Adipose tissue (tissue), 3 donors: ENCODE data around the gene RALB. TPM values are rescaled to one million over a fixed set of nuclear protein-coding genes. Genes with fewer than 3 reads are reported as not detected.

Experiments used
- H3K27ac ChIP-seq: one replicate; pipeline ENCODE4 v1.5.1; 2013; ENCODE audit warnings: low read depth, low read length
- WGBS, 3 donors: extraction: QIAGEN DNeasy Blood & Tissue Kit; methylation state at CpG; one replicate each; pipeline ENCODE4 v1.1.7; 2013; 5-methylcytosine and 5-hydroxymethylcytosine counted together
- polyA plus RNA-seq, 3 donors: library from polyadenylated mRNA; stranded (reverse); fragments of 200-250 nt; gene quantifications; one replicate each; pipeline ENCODE4 v1.2.3, GENCODE V29; 2013
- donor health status: healthy with polysubstance abuse.
- donor health status: Bipolar disorder and iron deficiency.
- donor health status: healthy.

Gene RALB, protein sequence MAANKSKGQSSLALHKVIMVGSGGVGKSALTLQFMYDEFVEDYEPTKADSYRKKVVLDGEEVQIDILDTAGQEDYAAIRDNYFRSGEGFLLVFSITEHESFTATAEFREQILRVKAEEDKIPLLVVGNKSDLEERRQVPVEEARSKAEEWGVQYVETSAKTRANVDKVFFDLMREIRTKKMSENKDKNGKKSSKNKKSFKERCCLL
- 10 to 100 TPM; 19.9 to 96.2 (median 54.0) TPM for polyA plus RNA-seq

DNA sequence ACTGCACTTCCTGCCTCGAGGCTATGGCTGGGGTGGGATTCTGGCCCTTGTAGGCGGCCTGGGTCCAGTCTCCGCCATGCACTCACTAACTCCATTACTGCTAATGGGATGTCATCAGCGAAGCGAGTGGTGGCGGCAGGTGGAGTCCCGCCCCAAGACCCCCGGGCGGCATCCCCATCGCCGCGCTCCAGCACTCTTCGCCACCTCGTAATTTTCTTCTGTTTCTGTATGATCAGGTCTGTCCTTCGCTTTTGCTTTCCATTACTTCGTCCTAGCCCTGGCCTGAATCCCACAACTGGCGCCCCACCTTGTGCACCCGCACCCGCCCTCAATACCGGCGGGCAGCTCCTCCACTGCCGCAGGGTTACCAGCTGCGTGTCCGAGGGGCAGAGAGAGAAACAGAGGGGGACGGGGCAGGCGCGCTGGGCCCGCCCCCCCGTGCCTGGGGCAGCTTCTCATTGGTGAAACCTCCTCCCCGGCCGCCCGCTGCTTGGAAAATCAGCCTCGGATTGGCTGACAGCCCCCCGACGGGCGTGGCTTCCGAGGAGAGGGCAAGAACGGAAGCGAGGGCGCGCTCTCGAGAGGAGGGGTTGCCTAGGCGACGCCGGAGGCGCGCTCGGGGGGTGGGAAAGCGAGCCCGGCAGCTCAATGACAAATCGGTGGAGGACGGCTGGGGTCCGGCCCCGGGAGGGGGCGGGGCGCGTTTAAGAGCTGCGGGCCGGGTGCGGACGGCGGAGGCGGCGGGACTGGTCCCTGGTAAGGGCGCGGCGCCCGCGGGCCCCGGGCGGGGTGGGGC, at the start of gene RALB:
TSS of gene RALB (plus strand) at position 628 of the 796 bp plus-strand sequence. CDS start 25,813 bp downstream, outside the sequence.
- 0 to 1% (median 1%) methylated on average over 60 to 71 of the region's 71 CpGs for WGBS, 3 donors
- H3K27ac ChIP-seq, result peak within 1 kb of the TSS; percentile 82

DNA sequence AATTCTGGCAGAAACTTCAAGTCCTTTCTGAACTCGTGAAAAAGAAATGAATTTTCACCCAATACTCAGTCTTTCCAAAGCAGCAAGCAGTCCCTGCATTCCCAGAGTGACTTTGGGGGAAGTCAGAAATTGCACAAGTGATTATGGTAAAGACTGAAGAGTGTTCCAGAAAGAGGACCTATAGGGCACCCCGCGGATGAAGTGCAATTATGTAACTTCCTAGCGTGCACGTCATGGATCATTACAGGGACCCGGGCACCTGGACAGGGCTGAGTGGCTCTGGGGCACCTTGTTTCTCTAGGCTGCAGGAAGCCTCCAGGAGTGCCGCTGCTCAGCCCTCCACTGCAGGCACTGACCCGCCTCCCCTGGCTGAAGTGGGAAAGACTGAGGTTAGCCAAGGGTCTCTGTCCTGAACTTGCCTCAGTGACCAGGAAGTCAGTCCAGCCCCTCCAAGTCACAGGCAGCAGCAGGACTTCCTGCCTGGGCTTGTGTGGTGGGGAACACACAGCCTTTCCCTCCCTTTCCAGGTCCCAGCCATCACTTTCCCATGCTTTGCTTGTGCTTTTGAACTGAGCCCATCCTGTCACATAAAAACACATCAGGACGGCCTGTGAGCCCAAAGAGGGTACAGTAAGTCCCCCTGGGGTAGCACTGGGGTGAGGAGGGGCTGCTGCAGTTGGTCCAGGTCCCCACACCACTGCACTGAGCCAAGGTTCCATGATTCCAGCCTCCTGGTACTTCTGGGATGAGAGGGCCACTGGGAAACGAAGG, 49.2 kb upstream of the RALB start:
- no peak overlapping the region for H3K27ac ChIP-seq
- 30 to 56% (median 31%) methylated on average over 10 of the region's 10 CpGs for WGBS, 3 donors

DNA sequence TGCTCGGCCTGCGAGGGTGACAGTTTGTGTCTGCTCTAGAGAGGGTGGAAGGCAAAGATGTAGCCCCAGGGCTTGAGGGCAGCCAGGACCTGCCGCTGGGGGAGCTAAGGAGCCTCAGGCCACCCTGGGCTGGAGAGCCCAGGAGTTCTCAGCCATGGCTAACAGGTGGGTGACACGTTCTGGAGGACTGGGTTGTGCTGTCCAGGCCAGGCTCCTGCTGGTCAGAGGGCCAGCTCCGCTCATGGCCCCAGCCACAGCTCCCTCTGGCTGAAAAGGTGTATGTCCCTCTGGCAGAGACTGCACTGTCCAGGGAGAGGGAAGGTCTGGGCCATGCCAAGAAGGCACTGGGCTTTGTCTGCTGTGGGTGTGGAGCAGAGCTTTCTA, 48.6 kb upstream of the RALB start:
- no peak overlapping the region for H3K27ac ChIP-seq
- 82 to 92% (median 89%) methylated on average over 5 of the region's 5 CpGs for WGBS, 3 donors

DNA sequence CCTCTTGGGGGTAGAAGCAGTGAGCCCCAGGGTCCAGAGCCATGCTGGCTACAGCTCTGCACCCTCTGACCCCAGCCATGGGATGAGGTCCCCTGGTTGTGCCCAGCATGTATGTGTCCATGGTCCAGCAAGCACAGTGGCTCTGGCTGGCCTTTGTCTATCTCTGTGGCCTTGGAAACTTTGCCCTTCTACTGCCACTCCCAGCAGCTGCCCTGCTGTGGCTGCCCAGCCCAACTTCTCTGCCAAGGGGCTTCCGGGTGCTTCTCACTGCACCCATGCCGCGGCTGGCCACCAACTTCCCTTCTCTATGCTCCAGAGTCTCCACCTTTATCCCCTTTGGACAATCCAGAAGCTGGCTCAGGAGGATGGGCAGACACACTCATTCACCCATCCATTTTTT, 48.2 kb upstream of the RALB start:
- WGBS, 3 donors, result 50 to 80% (median 69%) methylated on average over 3 of the region's 3 CpGs
- H3K27ac ChIP-seq, result no peak overlapping the region

DNA sequence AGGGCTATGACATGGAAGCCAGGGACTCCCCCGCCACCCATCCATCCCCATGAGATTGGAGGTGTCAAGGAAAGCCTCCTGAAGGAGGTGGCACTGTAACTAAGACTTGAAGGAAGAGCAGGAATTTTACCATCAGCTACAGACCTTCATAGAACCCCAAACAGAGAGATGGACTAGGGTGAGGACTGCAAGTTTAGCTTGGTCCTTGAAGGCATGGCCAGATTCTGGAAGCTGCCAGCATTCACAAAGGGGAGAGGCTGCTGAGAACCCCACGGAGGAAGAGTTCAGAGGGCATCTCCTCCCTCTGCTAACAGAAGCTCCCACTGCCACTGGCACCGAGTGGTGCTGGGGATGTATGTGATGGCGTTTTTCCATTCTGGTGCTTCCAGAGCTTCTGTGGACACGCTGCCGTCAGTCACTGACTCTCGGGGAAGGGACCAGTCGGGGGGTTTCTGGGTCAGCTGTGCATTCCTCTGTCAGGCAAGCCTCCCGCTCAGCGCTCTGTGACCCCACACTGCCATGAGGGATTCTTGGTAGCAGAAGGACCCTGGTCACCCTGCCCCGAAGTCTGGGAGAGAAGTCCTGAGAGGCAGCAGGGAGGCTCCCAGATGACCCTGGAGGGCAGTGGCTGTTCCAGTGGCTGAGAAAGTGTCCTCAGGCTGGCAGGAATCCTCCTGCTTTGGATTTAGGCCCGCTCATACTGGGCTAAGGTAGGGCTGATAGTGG, 47.5 kb upstream of the RALB start:
- WGBS, 3 donors, result 89 to 93% (median 90%) methylated on average over 12 of the region's 12 CpGs
- no peak overlapping the region for H3K27ac ChIP-seq

DNA sequence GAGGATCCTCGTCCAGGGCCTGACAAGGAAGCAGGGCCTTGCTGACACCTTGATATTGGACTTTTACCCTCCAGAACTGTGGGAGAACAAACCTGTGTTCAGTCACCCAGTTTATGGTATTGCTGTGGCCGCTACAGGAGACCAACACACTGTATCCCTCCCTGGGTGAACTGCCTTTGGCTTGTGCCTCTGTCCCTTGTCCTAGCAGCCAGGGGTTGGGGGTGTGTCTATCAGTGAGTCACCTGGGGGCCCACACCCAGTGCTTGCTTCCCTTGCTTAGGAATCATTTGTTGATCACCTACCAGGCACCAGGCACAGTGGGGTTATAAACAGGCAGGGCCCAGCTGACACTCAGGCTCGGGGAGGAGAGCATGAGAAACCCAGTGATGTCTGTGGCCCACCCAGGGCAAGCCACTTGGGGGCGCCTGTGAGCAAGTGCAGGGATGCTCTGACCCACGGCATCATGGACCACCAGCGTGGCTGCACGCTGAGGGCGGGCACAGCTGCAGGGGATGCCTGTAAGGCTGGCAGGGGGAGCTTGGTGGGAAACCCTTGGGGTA, 46.5 kb upstream of the RALB start:
- H3K27ac ChIP-seq, result no peak overlapping the region

DNA sequence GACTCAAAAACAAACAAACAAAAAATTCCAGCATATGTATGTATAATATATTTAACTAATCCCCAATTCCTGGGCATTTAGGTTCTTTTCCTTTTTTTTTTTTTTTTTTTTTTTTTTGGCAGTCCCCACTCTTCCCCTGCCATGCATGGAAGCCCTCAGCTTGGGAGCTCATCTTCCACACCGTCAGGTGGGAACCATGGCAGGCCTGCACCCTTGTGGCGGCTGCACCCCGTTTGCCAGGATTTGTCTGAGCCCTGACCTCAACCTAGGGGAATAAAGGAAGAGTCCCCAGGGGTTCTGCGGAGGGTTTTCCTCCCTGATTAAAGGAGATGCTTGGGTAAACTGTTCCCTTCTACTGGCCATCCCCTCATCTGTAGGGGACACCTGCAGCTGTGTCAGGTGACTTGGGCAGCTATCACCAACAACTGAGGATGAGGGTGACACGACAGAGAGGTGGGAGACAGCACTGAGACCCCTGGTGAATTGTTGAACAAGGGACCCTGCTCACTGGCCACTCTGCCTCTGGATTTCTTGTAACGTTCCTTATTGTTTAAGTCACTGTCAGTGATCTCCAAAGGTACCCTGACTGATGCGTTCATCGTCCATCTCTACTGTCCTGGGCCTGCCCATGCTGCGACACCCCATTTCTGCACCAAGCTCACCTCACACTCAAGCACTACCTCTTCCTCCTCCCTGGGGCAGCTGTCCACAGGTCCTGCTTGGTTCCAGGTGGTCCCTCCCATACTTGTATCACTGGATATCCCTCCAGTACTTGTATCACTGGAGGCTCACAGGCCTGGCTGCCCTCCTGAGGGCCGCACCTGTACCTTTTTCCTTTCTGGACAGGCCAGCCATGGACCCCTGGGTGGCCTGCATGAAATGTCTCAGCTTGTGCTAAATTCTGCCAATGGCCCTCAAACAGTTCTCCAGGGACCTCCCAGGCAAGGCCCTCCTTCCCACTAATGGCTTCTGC, 44.0 kb upstream of the RALB start:
- WGBS, 3 donors, result 94 to 96% (median 94%) methylated on average over 10 of the region's 10 CpGs
- H3K27ac ChIP-seq, result no peak overlapping the region

More for the DNA sequence above, 46.5 kb upstream of the RALB start:
- 72 to 82% (median 76%) methylated on average over 8 of the region's 8 CpGs for WGBS, 3 donors

DNA sequence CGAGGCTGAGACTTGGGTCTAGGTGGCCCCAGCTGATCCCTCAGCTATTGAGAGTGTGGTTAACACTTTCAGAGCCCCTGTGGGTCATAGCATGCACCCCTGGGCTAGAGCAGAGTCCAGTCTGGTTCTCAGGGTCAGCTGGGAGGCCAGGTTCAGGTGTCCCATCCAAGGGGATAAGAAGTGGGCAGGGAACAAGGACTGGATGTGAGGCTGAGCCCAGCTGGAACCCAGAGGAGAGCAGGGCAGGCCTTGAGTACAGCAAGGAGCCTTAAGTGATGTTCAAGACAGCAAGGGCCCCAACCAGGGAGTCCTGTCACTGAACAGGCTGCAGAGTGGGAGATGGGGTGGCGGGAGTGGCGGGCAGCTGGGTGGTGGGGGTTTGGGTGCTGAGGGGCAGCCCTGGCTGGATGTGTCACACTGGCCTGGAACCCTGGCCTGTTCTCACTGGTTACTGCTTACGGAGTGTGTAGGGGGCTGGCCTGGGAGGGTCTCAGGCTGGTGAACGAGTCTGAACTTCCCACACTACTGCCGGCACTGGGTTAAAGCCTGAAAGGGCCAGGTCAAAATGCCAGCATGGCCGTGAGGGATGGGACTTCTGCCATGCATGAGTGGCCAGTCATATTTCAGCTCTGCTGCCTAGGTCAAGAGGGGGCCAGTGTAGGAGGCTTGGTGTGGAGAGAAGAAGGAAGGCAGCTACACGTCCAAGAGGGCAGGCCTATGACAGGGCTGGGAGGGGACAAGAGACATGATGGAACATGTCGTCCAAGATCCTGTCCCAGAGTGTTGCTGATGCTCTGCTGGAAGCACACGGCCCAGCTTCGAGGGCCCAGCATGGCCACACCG, 43.0 kb upstream of the RALB start:
- H3K27ac ChIP-seq, result no peak overlapping the region
- 65 to 86% (median 72%) methylated on average over 12 of the region's 12 CpGs for WGBS, 3 donors

DNA sequence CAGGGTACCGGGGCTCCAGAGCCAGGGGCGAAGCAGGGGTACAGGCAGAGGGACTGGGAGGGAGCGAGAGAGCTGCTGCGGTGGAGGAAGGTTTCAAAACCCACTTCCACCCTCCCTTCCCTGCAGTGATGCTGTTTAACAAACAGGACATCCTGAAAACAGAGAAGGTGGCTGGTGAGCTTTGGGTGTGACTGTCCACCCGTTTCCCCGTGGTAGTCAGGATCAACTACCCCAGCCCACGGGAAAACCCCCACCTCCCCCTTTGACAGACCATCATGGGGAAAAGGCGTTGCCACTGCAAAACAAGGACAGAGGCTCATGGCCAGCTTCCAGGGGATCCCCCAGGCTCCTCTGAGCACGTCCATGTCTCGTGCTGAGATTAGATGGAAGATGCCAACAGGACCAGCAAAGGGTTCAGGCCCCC, 42.4 kb upstream of the RALB start:
- H3K27ac ChIP-seq, result no peak overlapping the region
- 36 to 70% (median 41%) methylated on average over 10 of the region's 10 CpGs for WGBS, 3 donors

DNA sequence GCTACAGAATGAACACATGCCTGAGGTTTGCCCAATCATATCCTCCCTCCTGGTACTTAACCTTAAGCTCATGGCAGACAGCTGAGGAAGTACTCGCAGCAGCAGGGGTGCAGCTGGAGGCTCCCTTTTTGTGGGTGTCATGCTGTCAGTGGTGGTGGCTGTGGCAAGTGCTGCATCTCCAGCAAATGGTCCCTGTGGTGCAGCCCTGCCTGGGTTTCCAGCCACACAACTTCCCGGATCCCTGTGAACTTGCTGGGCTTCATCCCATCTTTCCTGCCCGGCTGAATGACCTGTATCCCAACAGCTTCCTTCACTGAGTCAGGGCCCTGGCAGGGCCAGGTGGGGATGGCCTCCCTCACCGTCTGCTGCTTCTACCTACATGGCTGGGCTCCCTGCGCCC, 34.5 kb upstream of the RALB start:
- 89 to 96% (median 93%) methylated on average over 5 of the region's 5 CpGs for WGBS, 3 donors
- no peak overlapping the region for H3K27ac ChIP-seq

DNA sequence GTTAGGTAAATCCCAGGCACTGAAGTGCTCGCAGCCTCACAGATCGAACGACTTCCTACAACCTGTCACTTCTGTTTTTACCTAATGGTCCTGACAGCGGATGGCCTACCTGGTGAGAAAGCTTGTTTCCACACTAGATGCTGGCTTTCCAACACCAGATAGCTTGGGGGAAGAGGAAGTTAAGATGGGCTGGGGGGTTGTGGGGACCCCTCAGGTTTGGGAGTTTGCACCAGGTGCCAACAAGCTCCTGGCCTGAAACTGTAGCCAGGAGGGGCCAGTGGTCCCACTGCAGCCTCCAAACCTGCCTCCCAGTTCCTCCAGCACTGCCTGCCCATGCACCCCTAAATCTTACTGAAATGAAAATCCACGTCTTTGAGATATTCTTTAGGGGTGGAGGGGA, 33.4 kb upstream of the RALB start:
- no peak overlapping the region for H3K27ac ChIP-seq
- WGBS, 3 donors, result 87 to 95% (median 95%) methylated on average over 5 of the region's 5 CpGs

DNA sequence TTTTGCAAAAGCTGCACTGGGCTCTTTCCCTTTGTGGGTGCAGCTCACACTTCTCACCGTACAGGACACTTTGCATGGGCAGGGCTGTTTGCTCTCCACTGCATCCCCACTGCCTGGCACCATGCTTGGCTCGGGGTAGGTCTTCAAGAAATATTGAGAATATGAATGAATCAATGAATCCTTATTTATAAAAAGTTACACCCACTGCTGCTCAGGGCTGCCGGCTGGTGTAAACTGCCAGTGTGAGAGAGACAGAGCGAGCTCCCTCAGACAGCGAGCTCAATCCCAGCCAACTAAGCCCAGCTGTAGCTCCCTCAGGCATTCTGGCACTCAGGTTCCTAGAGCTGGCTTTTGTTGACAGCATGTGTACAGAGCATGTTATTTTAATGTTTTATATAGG, 32.9 kb upstream of the RALB start:
- 92 to 95% (median 92%) methylated on average over 5 of the region's 5 CpGs for WGBS, 3 donors
- no peak overlapping the region for H3K27ac ChIP-seq

DNA sequence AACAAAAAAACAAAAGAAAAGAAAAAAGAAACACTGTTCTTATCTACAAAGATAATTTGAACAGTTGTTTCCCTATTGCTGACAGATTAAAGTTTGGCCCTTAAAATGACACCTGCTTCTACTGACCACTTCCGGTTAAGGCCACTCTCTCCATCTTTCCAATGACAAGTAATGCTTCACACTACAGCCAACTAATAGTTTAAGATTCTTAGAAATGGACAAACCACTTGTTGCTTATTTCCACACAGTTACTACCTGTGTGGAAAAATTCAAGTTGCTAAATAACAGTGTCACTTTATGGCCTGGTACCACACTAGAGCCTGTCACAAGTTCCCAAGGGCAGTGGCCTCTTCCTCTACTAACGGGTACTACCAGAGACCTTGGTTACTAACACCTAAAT, 31.9 kb upstream of the RALB start:
- no peak overlapping the region for H3K27ac ChIP-seq
- 70 to 78% (median 75%) methylated on average over 2 of the region's 2 CpGs for WGBS, 3 donors

DNA sequence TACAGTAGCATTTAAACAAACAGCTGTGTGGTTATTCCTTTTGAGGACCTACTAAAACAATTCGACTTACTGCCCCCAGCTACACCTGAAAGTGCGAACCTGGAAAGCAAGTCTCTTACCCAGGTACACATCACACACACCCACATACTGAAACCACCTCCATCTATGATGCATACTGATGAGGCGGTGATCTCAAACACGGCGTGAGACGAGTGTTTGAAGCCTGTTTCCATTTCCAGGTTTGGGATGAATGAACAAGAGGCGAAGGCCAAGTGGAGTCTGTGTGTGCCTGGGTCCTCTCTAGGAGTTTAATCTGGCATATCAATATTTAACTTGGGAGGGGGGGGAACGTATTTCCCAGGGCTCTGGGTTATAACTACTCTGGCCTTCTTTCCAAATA, 31.0 kb upstream of the RALB start:
- WGBS, 3 donors, result 88 to 97% (median 96%) methylated on average over 8 of the region's 8 CpGs
- H3K27ac ChIP-seq, result no peak overlapping the region

DNA sequence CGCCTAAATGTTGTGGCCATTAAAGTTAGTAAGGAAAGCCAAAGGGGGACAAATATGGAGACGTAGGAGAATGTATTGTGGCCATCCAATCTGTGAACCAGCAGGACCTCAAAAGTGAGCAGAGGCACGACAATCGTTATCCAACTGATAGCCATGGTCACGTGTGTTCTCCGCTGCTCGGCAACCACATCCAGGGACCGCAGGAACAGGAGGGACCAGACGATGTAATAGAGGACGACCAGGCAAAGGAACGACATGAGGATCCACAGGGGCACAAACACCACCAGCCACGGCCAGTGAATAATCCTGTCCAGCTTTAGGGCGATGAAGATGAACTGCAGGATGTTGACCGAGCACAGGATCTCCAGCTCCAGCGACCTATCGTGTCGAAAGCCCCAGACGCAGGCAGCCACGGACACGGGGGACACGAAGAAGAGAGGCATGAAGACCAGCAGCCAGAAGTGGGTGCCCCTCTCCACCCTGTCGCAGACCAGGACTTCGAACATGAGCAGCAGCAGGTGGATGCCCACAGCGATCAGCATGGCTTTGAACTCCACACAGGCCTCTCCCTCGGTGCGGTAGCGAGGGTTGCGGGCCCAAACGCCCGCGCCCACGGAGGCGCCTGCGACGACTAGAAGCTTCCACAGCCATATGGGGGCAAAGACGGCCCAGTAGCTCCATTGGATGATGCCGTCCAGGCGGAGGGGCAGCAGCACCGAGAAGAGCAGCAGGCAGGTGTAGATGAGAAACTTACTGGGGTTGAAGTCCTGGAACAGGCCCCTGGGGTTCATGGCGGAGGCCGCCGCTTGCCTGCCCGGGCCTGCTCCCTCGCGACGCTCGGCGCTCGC, 30.2 kb upstream of the RALB start:
- no peak overlapping the region for H3K27ac ChIP-seq
- 81 to 83% (median 82%) methylated on average over 43 to 49 of the region's 49 CpGs for WGBS, 3 donors
